HuH-7.5 (cell line): ENCODE data around the gene ADAMTS12.
"Not testable (repeated sequence)": the region's sequence is repeated elsewhere in the genome, so short reads cannot be mapped to it uniquely, and the experiment has no call there.

ENCODE experiments used
- DNase-seq: peaks from one replicate; pipeline ENCODE4 v3.0.0; 2011; ENCODE audit warnings: low spot score

The ADAMTS12 gene

DNA sequence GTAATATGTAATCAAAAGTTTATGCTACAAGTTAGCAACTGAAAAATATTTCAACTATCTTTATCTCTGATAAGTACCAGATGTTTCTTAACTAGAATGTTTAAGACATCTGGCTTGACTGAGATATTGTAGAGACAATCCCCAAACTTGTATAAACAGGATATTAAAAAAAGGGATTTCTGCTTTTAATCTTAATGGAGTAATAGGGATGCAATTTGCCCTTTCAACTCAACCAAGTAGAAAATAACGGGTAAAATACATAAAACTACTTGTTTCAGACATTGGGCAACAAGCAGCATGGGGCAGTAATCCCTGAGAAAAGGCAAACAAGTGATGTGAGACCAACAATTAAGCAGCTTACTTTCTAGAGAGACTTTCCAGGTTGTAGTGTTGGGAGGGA, 9.4 kb upstream of the ADAMTS12 start:
- DNase-seq = no peak

DNA sequence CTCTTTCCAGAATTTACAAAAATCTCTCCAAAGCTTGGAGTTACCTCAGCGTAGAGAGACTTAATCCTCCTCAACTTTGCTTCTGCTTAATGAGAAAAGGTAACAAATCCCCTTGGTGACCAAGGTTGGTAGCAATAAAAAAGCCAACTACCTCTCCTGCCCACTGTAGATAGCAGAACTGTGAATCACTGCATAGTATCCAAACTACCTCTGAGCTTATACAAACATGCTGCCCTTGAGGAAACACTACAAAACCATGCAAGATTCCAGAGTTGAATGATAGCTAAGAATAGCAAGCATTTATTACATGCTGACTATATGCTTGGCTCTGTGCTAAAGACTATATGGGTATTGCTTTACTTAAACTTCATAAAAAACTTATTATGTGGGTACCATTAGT, 2.8 kb upstream of the ADAMTS12 start:
- no peak for DNase-seq

DNA sequence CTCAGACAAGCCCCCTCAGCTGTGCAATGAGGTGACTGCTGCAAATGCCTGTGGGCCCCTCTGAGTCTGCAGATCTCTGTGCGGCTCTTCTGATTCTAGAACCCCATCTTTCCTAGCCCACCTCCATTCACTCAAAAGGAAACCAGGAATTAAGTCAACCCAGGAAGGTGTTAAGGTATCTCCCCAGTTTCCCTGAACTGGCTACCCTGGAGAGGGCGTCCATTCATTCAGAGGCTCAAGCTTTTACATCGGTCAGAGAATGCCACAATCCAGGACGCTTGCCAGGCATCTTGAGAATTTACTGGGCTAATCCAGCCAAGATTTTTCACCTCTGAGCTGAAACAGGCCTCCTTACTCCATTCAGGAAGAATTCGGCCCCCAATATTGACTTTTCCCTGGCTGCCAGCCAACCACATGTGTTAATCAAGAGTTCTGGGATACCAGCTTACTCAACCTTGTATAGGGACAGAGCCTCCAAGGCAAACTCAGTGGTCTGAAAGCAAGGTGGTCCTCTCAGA, 889 bp upstream of the ADAMTS12 start:
- peak; percentile 40 for DNase-seq

DNA sequence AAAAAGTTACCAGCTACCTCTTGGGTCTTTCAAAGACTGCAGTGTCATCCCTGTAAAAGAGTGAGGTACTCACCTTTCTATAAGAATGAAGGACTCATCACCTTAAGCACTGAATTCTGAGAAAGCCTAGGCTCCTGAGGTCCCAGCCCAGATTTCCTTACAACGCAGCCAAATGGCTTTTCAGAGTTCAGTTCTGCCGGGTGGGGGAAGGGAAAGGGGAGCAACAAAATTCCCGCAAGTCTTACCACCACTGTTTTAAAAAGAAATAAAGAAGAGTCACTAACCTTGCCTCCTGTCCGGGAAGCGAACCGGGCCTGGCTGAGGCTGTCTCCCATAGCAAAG, 373 bp downstream of the ADAMTS12 start:
- DNase-seq = no peak

DNA sequence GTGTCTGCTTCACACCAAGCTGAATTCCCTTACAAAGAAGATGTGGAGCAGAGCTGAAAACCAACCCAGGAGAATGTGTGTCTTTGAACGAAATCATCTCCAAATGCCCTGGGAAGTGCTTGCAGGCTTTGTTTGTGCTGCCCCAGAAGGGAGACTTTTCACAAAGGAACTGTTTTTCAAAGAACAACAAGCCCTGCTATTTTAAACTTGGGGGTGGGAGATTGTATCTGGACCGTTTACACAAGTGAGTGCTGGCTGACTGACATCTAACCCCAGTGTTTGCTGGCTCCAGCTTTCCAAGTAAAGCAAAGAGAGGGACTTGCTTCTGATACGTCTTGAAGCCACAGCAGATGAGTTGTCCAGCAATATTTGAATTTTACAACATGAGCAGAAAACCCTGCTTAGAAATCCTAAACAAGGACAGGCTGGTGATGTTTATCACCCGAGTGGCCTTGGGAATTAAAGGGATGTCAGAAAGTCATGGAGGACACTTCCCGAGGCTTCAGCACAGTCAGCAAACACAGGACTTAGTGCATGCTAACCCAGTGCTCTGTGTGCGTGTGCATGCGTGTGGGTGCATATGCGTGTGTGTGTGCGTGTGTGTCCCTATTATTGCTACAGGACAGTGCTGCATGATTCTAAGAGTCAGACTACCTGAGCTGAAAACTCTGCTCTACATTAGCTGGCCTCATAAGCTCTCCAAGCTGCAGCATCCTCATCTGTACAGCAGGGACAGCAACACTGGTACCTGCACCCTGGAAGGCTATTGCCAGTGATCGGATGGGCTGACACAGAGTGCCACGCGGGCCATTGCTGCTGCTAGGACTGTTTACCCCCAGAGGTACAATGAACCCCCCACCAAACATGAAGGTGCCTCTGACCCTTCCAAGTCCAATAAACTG, 1.4 kb downstream of the ADAMTS12 start:
- peak; percentile 68 for DNase-seq

DNA sequence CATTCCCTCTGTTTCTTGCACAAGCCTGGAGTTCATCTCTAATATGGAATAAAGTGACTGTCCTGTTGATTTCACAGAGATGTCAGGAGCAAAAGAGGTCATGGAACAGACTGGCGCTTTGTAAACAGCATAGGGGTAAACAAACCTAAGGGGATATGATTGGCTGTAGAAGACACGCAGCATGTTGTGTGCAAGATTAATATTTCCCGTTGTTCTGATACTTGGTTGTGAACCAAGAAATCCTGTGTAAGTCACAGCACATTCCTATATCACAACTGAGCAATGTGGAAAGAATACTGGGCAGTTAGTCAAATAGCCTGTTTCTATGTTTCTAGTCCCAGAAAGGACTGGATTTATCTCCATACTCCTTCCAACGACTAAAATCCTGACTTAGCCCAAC, 3.2 kb downstream of the ADAMTS12 start:
- no peak for DNase-seq

DNA sequence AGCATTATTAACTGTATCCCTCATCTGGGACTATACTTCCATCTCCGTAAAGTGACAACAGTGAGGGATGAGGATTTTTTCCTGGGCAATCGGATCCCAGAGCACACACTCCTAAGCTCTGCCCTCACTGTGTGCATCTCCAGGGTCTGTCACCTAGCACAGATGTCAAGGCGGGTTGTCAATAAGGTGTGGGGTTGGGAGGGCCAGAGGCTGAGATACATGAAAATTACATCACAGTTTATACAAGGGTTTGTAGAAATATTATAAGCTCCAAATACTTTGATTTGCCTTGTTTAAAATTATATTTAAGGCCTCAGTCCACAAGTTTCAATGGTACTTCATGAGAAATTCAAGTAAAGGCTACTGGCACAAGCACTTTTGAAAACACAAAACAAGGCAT, 4.5 kb downstream of the ADAMTS12 start:
- DNase-seq = no peak

DNA sequence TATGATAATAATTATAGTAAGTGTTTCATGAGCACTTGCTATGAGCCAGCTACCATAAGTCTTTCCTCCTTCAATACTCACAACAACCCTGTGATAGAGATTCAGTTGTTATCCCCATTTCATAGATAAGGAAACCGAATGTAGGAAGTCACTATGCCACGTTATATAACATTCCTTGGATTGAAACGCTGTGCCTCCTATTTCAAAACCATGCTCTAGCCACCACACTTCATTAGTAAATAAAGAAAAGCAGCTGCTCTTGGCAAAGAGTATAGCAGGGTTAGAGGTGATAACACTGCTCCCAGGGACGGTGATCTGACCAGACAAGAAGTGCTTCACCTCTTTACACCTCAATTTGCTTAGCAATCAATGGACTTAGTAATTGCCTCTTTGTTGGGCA, 5.5 kb downstream of the ADAMTS12 start:
- no peak for DNase-seq

DNA sequence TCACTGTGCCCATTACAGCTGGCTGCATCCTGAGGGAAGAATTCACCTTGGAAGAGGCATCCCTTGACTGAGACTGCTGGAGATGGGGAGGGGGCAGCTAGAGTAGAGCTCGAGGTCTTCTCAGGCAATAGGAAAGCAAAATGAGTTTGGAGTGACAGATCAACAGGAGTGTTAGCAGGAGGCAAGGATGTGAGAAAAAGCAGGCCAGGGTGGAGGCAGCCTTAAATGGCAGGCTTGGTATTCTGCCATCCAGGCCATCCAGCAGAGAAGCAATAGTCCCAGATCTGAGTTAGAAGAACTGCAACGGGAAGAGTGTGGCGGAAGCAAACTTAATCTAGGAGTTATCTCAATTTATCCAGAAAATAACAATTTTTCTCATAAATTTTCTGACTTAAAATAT, 6.1 kb downstream of the ADAMTS12 start:
- no peak for DNase-seq

DNA sequence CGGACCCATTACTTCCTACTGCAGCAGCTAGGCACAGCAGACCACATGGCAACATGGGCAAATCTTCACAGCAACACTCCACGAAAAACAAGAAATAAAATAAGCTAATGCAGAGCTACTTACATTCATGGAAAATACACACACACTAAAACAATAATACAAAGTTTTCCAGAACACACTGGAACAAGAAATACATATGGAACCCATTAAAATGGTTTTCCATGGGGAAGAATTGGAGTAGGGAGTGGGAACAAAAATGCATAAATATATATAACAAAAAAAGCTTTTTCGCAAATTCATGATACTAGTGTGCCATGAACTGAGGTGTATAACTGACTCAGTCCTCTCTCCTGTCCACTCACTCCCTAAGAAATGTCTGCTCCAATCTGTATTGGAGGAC, 8.3 kb downstream of the ADAMTS12 start:
- no peak for DNase-seq

DNA sequence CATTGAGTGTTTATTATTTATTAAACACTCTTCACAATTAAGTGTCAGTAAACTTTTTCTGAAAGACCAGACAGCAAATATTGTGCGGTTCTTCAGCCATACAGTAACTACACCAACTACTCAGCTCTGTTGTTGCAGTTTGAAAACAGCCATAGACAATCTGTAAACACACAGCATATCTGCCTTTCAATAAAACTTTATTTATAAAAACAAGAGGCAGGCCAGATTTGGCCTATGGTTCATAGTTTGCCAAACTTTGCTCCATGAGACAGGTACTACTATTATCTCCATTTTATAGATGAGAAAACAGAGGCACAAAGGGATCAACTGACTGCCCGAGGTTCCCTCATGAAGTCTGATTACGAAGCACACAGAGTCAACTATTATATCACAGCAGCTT, 11.5 kb downstream of the ADAMTS12 start:
- DNase-seq = no peak

DNA sequence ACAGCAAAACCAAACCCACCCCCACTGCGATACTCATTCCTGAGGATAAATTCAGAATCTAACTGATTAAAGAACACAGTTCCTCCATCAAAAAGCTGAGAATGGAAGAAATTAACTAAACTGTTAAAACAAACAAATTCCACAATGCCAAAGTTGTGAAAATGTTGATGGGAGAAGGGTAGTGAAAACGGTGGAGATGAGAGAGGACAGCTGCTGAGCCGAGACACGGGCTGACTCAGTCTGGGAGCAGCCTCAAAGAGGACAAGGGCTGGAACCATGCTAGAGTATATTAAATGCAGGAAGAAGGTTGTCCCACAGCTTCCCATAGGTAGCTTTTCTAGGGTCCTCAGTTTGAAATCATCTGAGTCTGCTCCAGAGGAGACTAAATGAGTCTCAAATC, 14.3 kb downstream of the ADAMTS12 start:
- DNase-seq = no peak

DNA sequence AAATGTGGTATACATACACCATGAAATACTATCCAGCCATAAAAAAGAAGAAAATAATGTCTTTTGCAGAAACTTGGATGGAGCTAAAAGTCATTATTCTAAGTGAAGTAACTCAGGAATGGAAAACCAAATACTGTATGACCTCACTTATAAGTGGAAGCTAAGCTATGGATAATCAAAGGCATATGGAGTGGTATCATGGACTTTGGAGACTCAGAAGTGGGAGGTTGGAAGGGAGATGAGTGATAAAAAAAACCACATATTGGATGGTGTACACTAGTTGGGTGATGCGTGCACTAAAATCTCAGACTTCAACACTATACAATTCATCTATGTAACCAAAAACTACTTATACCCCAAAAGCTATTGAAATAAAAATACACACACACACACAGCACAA, 24.5 kb downstream of the ADAMTS12 start:
- DNase-seq = no peak

DNA sequence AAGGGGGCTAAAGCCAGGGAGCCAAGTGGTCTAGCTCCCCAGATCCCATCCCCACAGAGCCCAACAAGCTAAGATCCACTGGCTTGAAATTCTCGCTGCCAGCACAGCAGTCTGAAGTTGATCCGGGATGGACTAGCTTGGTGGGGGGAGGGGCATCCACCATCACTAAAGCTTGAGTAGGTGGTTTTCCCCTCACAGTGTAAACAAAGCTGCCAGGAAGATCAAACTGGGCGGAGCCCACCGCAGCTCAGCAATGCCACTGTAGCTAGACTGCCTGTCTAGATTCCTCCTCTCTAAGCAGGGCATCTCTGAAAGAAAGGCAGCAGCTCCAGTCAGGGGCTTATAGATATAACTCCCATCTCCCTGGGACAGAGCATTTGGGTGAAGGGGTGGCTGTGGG, 32.6 kb downstream of the ADAMTS12 start:
- DNase-seq = not testable (repeated sequence)

DNA sequence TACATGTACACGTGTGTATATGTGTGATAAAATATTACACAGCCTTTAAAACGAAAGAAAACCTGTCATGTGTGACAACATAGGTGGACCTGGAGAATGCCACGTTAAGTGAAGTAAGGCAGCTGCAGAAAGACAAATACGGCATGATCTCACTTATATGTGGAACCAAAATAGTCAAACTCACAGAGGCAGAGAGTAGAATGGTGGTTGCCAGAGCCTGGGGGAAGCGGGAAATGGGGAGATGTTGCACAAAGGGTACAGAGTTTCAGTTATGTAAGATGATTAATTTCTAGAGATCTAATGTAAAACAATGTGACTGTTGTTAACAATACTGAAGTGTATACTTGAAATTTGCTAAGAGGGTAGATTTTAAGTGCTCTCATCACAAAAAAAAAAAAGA, 34.8 kb downstream of the ADAMTS12 start:
- no peak for DNase-seq

DNA sequence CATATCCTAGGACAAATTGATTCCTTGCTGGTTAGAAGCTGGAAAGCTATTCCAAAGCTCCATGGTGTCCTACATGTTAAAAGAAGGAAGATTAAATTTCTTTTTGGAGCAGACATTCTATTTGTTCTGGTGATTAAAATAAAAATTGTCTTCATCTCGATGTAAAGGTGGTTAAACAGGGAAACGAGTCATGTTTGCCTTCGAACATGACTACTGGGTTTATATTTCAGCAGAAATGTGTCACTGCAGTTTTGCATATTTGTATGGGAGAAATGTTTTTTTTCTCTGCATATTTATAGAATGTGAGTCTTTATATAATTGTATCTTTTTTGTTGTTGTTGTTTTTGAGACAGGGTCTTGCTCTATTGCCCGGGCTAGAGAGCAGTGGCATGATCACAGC, 36.4 kb downstream of the ADAMTS12 start:
- DNase-seq = no peak

DNA sequence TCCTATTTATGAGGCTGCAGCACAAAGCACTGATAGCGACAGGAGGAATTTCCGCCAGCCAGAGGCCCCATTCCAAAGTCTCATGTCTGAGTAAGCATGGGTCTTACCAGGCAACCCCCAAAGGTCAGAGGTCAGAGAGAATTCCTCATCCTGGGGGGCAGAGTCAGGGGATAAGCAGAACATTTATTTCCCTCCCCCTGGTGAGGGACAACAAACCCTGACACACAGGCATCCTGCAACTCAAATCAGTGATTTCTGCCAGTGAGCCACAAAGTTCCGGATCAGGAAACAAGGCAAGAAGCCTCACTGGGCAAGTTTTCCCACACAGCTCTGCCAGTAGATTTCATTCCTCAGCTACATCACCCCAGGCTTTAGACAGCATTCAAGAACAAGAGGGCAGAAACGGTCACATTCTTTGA, 37.0 kb downstream of the ADAMTS12 start:
- peak; percentile 55 for DNase-seq

DNA sequence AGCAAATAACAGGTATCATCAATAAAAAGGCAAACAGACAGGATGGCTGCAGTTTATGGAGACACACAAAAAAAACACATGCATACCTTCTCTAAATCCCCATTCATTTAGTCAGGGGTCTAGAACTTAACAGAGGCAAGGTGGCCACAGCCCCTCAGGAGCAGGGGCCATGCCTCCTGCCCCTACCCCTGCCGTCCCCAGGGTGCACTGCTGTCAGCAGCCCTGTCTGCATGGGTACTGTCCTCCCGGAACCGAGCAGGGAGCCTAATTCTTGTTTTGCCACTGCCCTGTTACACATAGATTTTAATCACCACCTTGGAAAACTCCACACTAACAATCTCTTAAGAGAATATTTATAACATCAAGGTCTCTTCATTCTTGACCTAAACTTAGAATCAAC, 39.0 kb downstream of the ADAMTS12 start:
- no peak for DNase-seq

DNA sequence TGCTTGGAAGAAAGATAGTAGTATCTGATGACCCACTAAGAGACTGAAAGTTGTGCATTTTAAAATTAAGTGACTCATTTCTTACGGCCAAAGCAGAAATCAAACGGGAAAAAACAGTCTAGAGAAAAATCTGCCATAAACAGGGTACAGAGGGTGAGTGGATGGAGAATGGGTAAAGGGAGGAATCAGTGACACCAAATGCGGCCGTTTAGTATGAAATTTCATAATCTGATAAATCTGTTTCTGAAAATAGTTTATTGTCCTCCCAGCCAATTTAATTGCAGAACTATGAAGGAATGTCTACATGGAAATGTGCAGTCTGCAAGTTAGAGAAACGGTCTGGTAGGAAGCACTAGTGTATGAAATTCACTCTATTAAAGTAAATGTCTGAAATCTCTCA, 39.5 kb downstream of the ADAMTS12 start:
- DNase-seq = no peak

DNA sequence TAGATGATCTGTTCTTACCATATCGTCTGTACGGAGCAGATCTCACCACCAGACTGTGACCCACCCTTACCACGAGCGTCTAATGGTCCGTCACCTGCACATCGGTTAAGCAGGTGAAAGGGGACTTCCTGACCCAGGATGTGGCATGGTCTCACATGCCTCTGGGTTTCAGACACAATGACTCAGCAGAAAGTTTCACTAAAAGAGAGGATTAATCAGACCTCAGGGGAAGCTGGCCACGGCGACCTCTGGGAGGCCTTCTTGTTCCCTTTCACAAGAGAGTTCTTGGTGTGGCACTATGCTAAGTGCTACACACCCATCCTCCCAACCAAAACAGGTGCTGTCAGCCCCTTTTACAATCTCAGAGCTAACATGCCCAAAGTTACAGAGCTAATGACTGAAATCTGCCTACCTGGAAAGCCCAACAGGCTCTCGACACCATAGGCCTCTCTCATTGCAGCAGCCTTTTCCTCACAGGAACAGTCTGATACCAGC, 41.6 kb downstream of the ADAMTS12 start:
- no peak for DNase-seq

DNA sequence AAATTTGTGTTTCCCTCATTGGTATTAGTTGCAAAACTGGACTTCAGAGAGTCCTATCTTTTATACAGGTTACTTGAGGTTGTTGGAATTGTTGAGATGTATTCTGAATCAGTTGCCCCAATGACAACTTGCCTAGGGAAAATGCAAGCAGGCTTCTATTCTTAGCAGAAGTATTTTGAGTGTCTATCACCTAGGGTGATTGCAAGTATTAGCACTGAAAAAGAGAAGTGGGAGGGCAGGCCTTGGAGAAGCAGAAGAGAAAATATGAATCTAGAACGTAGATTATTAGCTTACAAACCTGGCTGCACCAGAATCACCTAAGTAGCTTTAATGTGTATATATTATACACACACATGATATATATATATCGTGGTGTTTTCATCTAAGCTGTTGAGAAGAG, 43.2 kb downstream of the ADAMTS12 start:
- no peak for DNase-seq

DNA sequence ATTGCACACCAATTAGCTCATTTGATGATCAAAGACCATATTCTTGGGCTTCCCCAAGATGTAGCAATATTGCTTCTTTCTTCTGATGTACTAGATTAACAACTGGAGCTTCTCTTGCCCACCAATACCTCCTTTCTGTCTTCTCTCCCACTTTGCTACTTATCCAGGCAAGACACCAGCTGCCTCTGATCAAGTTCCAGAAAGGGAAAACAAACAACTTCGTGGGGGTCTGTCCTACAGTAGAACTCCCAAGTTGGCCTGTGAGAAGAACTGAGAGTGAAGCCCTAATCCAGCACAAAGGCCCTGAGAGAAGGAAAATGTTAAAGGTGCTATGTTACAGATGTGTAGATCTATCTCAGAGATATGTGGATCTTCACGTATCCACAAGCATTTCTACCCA, 44.9 kb downstream of the ADAMTS12 start:
- no peak for DNase-seq

DNA sequence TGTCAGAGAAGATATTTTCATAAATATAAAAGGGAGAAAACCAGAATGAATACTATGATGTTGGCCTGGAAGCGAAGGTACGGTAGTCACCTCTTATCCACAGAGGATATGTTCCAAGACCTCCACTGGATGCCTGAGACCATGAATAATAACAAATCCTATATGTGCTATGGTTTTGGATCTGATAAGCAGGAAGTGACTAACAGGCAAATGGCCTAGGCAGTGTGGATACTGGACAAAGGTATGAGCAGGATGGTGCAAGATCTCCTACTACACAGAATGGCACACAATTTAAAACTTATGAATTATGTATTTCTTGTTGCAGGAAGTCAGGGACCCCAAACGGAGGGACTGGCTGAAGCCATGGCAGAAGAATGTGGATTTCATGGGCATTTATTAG, 48.2 kb downstream of the ADAMTS12 start:
- no peak for DNase-seq

DNA sequence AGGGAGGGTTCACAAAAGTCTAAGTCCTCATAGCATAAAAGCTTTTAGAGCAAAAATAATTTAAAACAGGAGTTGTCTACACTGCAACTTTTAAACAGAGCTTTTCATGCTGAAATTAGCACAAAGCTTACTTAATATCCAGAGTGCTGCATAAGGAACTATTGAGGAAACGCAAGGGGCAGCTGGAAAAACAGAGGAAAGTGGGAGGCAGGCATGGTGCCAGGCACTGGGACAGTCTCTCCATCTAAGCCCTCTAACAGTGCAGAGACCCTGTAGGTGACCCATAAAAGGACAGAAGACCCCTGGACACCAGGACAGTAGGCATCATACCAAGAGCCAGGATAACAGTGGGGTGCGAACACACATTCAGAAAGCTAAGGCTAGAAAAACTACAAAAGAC, 49.3 kb downstream of the ADAMTS12 start:
- DNase-seq = no peak
